OCI-M2 (cell line): ENCODE measurements around the gene TOMM40.
"Not testable (repeated sequence)": the region's sequence is repeated elsewhere in the genome, so short reads cannot be mapped to it uniquely, and the experiment has no call there.

Experiments
- DNase-seq: peaks from one replicate; lab custom pipeline; 2025; ENCODE audit not compliant: unreplicated experiment; lab: John Stamatoyannopoulos, UW

TOMM40 gene

GRCh38 chr19:44869733-44870470, 21.2 kb upstream of the TOMM40 start:
- DNase-seq, result no peak

- DNase-seq, result no peak
Observed at GRCh38 chr19:44871809-44872208, 19.2 kb upstream of the TOMM40 start.

GRCh38 chr19:44872661-44873060, 18.4 kb upstream of the TOMM40 start:
- no peak for DNase-seq

GRCh38 chr19:44874317-44874716, 16.7 kb upstream of the TOMM40 start:
- no peak for DNase-seq

GRCh38 chr19:44875666-44876451, 15.2 kb upstream of the TOMM40 start:
- DNase-seq, result no peak

GRCh38 chr19:44876930-44877535, 14.0 kb upstream of the TOMM40 start:
- no peak for DNase-seq

GRCh38 chr19:44878120-44878865, 12.8 kb upstream of the TOMM40 start:
- no peak for DNase-seq

- DNase-seq, result no peak
Observed at GRCh38 chr19:44879309-44880065, 11.6 kb upstream of the TOMM40 start.

GRCh38 chr19:44882063-44882462, 9.0 kb upstream of the TOMM40 start:
- no peak for DNase-seq

- not testable (repeated sequence) for DNase-seq
Observed at GRCh38 chr19:44882619-44883397, 8.2 kb upstream of the TOMM40 start.

GRCh38 chr19:44883922-44884321, 7.1 kb upstream of the TOMM40 start:
- no peak for DNase-seq

- DNase-seq, result no peak
Observed at GRCh38 chr19:44884566-44884965, 6.5 kb upstream of the TOMM40 start.

- no peak for DNase-seq
Observed at GRCh38 chr19:44886141-44886540, 4.9 kb upstream of the TOMM40 start.

- no peak for DNase-seq
Observed at GRCh38 chr19:44887648-44888047, 3.4 kb upstream of the TOMM40 start.

- DNase-seq, result not testable (repeated sequence)
Observed at GRCh38 chr19:44888335-44888734, 2.7 kb upstream of the TOMM40 start.

GRCh38 chr19:44889830-44890365, 1.2 kb upstream of the TOMM40 start:
- no peak for DNase-seq

- DNase-seq, result peak; percentile 99
Observed at GRCh38 chr19:44890366-44891015, 563 bp upstream of the TOMM40 start.

GRCh38 chr19:44892932-44893331, 1.9 kb downstream of the TOMM40 start:
- DNase-seq, result no peak
